ENCODE measurements around the gene PPP1R13L. TPM values are rescaled to one million over a fixed set of nuclear protein-coding genes. Genes with fewer than 3 reads are reported as not detected.

PPP1R13L gene
- total and polyA plus RNA-seq, 2 of the 8 experiments (the other 6 are each of a cell fraction or from before 2014, with no cell fraction given): 9.1 to 15.3 TPM

- no peak overlapping the region for H3K4me3 ChIP-seq (ENCODE audit: extremely low read depth in 1 of 4, insufficient read depth in 2 of 4, low read depth in 3 of 4, low read length in 4 of 4)
- no peak overlapping the region for H2BK15ac ChIP-seq (ENCODE audit: low read length)
- no peak overlapping the region for H3K14ac ChIP-seq (ENCODE audit: insufficient read length)
- H4K91ac ChIP-seq (replicated peaks; ENCODE audit: insufficient read length, low read length): no peak overlapping the region
- H3K9ac ChIP-seq (replicated peaks in 1 of 4; ENCODE audit: extremely low read depth in 1 of 4, low read depth in 3 of 4, low read length in 3 of 4): no peak overlapping the region
- no peak overlapping the region for H2BK120ac ChIP-seq (replicated peaks; ENCODE audit: low read depth, low read length)
- H3K36me3 ChIP-seq (ENCODE audit: control insufficient read depth in 2 of 4, insufficient read depth in 4 of 4, low read length in 3 of 4): peaks cover 3 to 10% (median 4%) of the 10 kb centered on the region in 4 experiments; a peak in 6 of 8 replicates
- CTCF ChIA-PET (ENCODE audit: partially characterized antibody): interaction anchor here (1.5 to 2.4 kb wide), 2 partner anchors 70 to 78 kb away, joined by 4 to 11 read pairs; no protein-coding TSS in a partner anchor
- peaks cover 9% of the 10 kb centered on the region; the same call in 1 of the 2 replicates for H3K79me1 ChIP-seq (ENCODE audit: low read depth, low read length)
- peaks cover 0 to 6% of the 10 kb centered on the region in 2 experiments for H4K20me1 ChIP-seq (replicated peaks in 1 of 2; ENCODE audit: control insufficient read depth in 1 of 2, insufficient read depth in 2 of 2, low read length in 2 of 2)
- peaks cover 0 to 4% (median 0%) of the 10 kb centered on the region in 4 experiments; a peak in 1 of 7 replicates for H3K27me3 ChIP-seq (replicated peaks in 1 of 4; ENCODE audit: control insufficient read depth in 3 of 4, extremely low read depth in 1 of 4, insufficient read depth in 3 of 4, low read length in 3 of 4)
- H3K4me1 ChIP-seq (replicated peaks in 1 of 4; ENCODE audit: control insufficient read depth in 3 of 4, insufficient read depth in 4 of 4, low read length in 3 of 4): peaks cover 3 to 16% (median 9%) of the 10 kb centered on the region in 4 experiments; a peak in 5 of 7 replicates
- DNase-seq (ENCODE audit: low read depth in 1 of 2, low spot score in 2 of 2): no peak
- no peak overlapping the region; a peak in 2 of 4 replicates for H3K4me2 ChIP-seq (ENCODE audit: insufficient read depth in 1 of 2, low read depth in 2 of 2, low read length in 2 of 2)
- no peak overlapping the region for H3K18ac ChIP-seq (ENCODE audit: extremely low read depth, low read length)
- peaks cover 0 to 8% of the 10 kb centered on the region in 2 experiments; a peak in 1 of 4 replicates for H3K79me2 ChIP-seq (ENCODE audit: control insufficient read depth in 1 of 2, insufficient read depth in 2 of 2, low read length in 2 of 2)
- H3K23me2 ChIP-seq (ENCODE audit: low read depth, low read length): peaks cover 19% of the 10 kb centered on the region
- no peaks in the 10 kb centered on the region for H3K9me3 ChIP-seq (ENCODE audit: insufficient read depth in 2 of 2, low read depth in 1 of 2, low read length in 1 of 2)
- no peak overlapping the region for H4K8ac ChIP-seq (ENCODE audit: extremely low read depth, insufficient read depth, low read length)
- WGBS, 2 experiments (ENCODE audit: extremely low coverage in 1 of 2, insufficient coverage in 1 of 2, insufficient read length in 1 of 2, insufficient replicate concordance in 2 of 2, low coverage in 1 of 2, low lambda C conversion rate in 2 of 2, missing lambda C conversion rate in 1 of 2): 95% methylated on average over 8 of the region's 8 CpGs; no CpG with 5 or more reads in 1 of the 2 experiments
- no peak overlapping the region for H2BK5ac ChIP-seq (ENCODE audit: low read depth, low read length)
- H3K23ac ChIP-seq (ENCODE audit: insufficient read length): no peak overlapping the region
- H2AFZ ChIP-seq (ENCODE audit: low read length): no peak overlapping the region
- H2BK20ac ChIP-seq (ENCODE audit: low read length): no peak overlapping the region
- H3K27ac ChIP-seq (ENCODE audit: low read depth, low read length): no peak overlapping the region
- H4K5ac ChIP-seq (ENCODE audit: insufficient read length, low read depth, low read length): no peak overlapping the region
- TF ChIP-seq SIRT6 (IDR thresholded peaks at IDR 0.05; ENCODE audit: low read length) (no peak), SRF (IDR thresholded peaks at IDR 0.05; ENCODE audit: low read depth, low read length) (no peak), CBX8 (IDR thresholded peaks at IDR 0.05; ENCODE audit: borderline replicate concordance, low read depth, low read length) (no peak)
- POLR2A ChIA-PET (ENCODE audit: partially characterized antibody): interaction anchor here (1.1 to 3.4 kb wide), 6 partner anchors 12 to 78 kb away, joined by 3 to 19 read pairs (median 4); partner anchors contain the start of genes ERCC1 and FOSB
- no peak overlapping the region for H3K4ac ChIP-seq (replicated peaks; ENCODE audit: insufficient read length, low read depth, low read length)
- no peak for FAIRE-seq
- no peak overlapping the region for H3K56ac ChIP-seq (replicated peaks; ENCODE audit: insufficient read length, low read depth, low read length)
- no peak overlapping the region for H2AK5ac ChIP-seq (ENCODE audit: low read depth, low read length)
- no peak overlapping the region for H2BK12ac ChIP-seq (ENCODE audit: low read depth, low read length)
Measured at GRCh38 chr19:45408121-45408520, 3.3 kb upstream of the PPP1R13L start.
